GM12801 (cell line): ENCODE measurements around the gene PEPD.

ENCODE experiments used
- TF ChIP-seq, protein P1 (sequence below): IDR thresholded peaks from one replicate; pipeline ENCODE4 v1.5.1; 2011; ENCODE audit warnings: control low read depth; ENCODE audit not compliant: insufficient read length; ENCODE audit errors: extremely low read depth

Gene PEPD

DNA sequence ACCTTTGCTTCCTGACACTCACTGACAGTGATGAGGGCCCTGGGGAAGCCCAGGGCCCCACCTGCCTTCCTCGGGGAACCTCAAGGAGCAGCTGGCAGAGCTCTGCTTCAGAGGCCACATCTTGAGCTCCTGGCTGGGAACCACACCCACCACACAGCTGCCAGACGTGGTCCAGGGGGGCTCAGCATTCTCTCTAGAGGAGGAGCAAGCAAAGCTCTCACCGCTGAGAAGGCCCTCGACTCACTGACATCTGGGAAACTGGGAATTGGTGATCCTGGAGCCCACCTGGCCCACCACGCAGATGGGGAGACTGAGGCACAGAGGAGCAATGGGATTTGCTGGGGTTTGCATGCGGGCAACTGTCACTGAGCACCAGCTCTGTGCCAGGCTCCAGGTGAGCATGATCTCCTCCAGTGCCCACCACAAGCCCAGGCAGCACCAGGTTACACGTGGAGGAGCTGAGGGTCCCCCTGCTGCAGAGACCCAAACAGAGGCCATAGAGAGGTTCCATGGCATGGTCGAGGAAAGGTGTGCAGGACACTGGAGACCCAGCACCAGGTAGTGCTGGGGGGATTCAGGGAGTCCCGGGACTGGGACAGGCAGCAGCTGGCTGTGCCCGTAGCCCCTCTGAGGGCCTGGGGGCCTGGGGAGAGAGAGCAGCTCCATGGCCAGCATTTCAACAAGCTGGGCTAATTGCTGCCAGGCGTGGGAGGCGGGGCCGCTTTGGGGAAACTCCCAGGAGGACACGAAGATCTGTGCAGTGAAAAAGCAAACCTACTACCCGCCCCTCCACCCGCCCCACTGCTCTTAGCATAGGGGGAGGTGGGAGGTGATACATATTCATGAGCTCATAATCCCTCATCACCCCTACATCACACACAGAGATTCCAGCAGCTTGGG is 33.4 kb downstream of the PEPD start:
- TF ChIP-seq, protein P1, sequence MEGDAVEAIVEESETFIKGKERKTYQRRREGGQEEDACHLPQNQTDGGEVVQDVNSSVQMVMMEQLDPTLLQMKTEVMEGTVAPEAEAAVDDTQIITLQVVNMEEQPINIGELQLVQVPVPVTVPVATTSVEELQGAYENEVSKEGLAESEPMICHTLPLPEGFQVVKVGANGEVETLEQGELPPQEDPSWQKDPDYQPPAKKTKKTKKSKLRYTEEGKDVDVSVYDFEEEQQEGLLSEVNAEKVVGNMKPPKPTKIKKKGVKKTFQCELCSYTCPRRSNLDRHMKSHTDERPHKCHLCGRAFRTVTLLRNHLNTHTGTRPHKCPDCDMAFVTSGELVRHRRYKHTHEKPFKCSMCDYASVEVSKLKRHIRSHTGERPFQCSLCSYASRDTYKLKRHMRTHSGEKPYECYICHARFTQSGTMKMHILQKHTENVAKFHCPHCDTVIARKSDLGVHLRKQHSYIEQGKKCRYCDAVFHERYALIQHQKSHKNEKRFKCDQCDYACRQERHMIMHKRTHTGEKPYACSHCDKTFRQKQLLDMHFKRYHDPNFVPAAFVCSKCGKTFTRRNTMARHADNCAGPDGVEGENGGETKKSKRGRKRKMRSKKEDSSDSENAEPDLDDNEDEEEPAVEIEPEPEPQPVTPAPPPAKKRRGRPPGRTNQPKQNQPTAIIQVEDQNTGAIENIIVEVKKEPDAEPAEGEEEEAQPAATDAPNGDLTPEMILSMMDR = no peak

- TF ChIP-seq, protein P1 = no peak
Measured at GRCh38 chr19:33486936-33487811, 34.4 kb downstream of the PEPD start.

DNA sequence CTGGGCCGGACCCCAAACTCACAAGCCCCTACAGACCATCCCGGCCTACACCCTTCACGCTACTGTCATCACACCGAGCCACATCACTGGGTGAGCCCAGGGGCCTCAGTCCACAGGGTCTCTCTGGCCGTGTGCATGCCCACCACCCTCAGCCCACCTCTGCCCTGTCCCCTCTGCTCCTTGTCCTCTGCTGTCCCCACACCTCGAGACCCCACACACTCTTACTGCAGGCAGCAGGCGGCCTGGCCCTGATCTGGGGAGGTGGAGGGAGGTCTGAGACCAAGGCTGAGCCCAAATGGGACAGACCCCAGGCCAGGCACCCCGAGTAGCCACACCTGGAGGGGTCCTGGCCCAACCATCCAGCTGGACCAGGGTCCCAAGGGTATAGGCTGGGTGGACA is 35.2 kb downstream of the PEPD start:
- TF ChIP-seq, protein P1 = no peak

DNA sequence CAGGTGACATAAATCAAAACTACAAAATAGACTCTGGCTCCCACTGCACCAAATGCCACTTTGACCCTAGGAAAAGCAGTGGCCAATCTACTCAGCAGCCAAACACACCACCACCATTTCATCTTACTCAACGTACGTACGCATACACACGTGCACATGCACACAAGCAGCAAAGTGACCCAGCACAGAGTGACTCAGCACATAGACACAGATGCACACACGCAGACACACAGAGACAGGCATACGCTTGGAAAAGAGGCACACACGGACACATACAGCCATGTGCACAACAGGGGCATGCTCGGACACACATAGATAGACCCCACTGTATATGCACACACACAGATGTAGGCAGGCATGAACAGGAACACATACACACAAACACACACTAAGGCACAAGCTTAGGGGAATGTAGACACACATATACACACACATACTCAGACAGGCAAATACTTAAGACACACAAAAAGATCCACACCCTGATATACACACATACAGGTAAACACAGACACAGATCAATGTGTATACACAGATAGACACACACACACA is 37.3 kb downstream of the PEPD start:
- TF ChIP-seq, protein P1 = no peak

DNA sequence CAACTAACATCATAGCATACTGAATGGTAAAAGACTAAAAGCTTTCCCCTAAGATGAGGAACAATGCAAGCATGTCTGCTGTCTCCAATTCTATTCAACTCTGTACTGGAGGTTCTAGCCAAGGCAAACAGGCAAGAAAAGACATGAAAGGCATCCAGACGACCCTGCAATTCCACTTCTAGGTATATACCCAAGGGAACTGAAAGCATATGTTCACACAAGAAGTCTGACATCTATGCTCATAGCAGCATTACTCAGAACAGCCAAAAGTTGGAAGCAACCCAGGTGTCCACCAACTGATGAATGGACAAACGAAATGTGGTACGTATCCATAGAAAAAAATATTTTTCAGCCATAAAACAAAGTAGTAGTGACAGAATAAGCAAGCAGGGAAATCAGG is 39.1 kb downstream of the PEPD start:
- TF ChIP-seq, protein P1 = no peak

DNA sequence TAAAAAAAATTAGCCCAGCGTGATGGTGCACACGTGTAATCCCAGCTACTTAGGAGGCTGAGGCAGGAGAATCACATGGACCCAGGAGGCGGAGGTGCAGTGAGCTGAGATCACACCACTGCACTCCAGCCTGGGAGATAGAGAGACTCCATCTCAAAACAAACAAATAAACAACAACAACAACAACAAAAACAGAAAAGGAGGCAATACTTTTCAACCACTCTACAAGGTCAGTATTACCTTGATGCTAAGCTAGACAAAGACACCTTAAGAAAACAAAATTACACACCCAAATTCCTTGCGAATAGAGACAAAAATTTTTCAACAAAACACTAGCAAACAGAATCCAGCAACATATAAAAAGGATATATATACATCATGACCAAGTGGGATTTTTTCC is 39.7 kb downstream of the PEPD start:
- TF ChIP-seq, protein P1 = no peak

DNA sequence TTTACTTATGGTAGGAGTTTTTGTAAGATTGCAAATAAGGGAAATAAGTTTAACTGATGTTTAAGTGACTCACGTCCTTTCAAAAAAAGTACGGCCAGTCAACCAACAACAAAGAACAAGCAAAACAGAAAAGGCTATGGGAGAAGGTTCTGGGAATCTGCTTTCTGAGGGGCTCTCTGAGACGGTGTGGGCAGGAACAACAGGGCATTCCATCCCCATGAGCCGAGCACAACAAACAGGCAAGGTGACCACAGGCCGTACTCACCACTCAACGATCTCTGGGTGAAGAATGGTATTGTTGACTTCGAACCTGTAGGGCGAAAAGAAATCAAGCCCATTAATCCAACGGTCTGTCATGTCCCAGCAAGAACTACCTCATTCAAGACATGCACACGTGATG is 43.8 kb downstream of the PEPD start:
- TF ChIP-seq, protein P1 = no peak
